ENCODE results near the gene CLPTM1L.
"Not testable (repeated sequence)": the region's sequence is repeated elsewhere in the genome, so short reads cannot be mapped to it uniquely, and the experiment has no call there.

The CLPTM1L gene

GRCh38 chr5:1362242-1363015 is 17.5 kb upstream of the CLPTM1L start:
- no peak overlapping the region for H3K4me3 ChIP-seq (ENCODE audit: low read depth, low read length)
- no peak for DNase-seq (ENCODE audit: low read depth, low spot score)
- no peak for TF ChIP-seq CTCF (IDR thresholded peaks at IDR 0.05; ENCODE audit: low read depth, low read length)
- in situ Hi-C loops (cut with HindIII; ENCODE audit: low sequenced_read_pairs) = no loop called here

GRCh38 chr5:1360861-1361260 is 16.0 kb upstream of the CLPTM1L start:
- in situ Hi-C loops (cut with HindIII; ENCODE audit: low sequenced_read_pairs) = no loop called here
- no peak for TF ChIP-seq CTCF (IDR thresholded peaks at IDR 0.05; ENCODE audit: low read depth, low read length)
- no peak for DNase-seq (ENCODE audit: low read depth, low spot score)

GRCh38 chr5:1360367-1360766 is 15.5 kb upstream of the CLPTM1L start:
- H3K4me3 ChIP-seq (ENCODE audit: low read depth, low read length); DNase-seq (ENCODE audit: low read depth, low spot score); in situ Hi-C loops (cut with HindIII; ENCODE audit: low sequenced_read_pairs): not testable (repeated sequence)

More at GRCh38 chr5:1360861-1361260, 16.0 kb upstream of the CLPTM1L start:
- H3K4me3 ChIP-seq (ENCODE audit: low read depth, low read length) = no peak overlapping the region

- H3K4me3 ChIP-seq (ENCODE audit: low read depth, low read length) = no peak overlapping the region
- no peak for DNase-seq (ENCODE audit: low read depth, low spot score)
- no peak for TF ChIP-seq CTCF (IDR thresholded peaks at IDR 0.05; ENCODE audit: low read depth, low read length)
- in situ Hi-C loops (cut with HindIII; ENCODE audit: low sequenced_read_pairs) = no loop called here
Observed at GRCh38 chr5:1359713-1360112, 14.8 kb upstream of the CLPTM1L start.

GRCh38 chr5:1359031-1359645 is 14.2 kb upstream of the CLPTM1L start:
- no peak for DNase-seq (ENCODE audit: low read depth, low spot score)
- TF ChIP-seq CTCF (IDR thresholded peaks at IDR 0.05; ENCODE audit: low read depth, low read length) = no peak
- H3K4me3 ChIP-seq (ENCODE audit: low read depth, low read length) = no peak overlapping the region
- in situ Hi-C loops (cut with HindIII; ENCODE audit: low sequenced_read_pairs) = no loop called here

- no peak for TF ChIP-seq CTCF (IDR thresholded peaks at IDR 0.05; ENCODE audit: low read depth, low read length)
- H3K4me3 ChIP-seq (ENCODE audit: low read depth, low read length) = no peak overlapping the region
- in situ Hi-C loops (cut with HindIII; ENCODE audit: low sequenced_read_pairs) = no loop called here
- no peak for DNase-seq (ENCODE audit: low read depth, low spot score)
Observed at GRCh38 chr5:1358726-1359025, 13.8 kb upstream of the CLPTM1L start.

- TF ChIP-seq CTCF (IDR thresholded peaks at IDR 0.05; ENCODE audit: low read depth, low read length) = no peak
- in situ Hi-C loops (cut with HindIII; ENCODE audit: low sequenced_read_pairs) = no loop called here
- H3K4me3 ChIP-seq (ENCODE audit: low read depth, low read length) = no peak overlapping the region
- DNase-seq (ENCODE audit: low read depth, low spot score) = no peak
Observed at GRCh38 chr5:1357946-1358725, 13.2 kb upstream of the CLPTM1L start.
